GM23248 (cell line): ENCODE measurements around the gene DMAC2. TPM values are rescaled to one million over a fixed set of nuclear protein-coding genes. Genes with fewer than 3 reads are reported as not detected.
A peak's percentile ranks its signal among the peaks of the same experiment; 100 is the strongest.

ENCODE experiments used
- DNase-seq: peaks from one replicate; pipeline ENCODE4 v3.0.0-alpha.2; 2015
- H2AFZ ChIP-seq: fragments of 200-600 bp; sonication (generic); 2 replicates; pipeline ENCODE4 v1.6.1; 2016; ENCODE audit warnings: antibody characterized with exemption
- H3F3A ChIP-seq: fragments of 200-600 bp; sonication (generic); 2 replicates; pipeline ENCODE4 v1.6.1; 2016; ENCODE audit warnings: mild to moderate bottlenecking, antibody characterized with exemption, mixed run types; ENCODE audit not compliant: insufficient read depth
- H3K27ac ChIP-seq: fragments of 200-600 bp; sonication (generic); 2 replicates; pipeline ENCODE4 v1.5.1; 2016; ENCODE audit warnings: mild to moderate bottlenecking
- H3K27me3 ChIP-seq: fragments of 200-600 bp; sonication (generic); replicated peaks from 2 replicates; pipeline ENCODE4 v1.6.1; 2016; ENCODE audit warnings: mild to moderate bottlenecking; ENCODE audit not compliant: insufficient read depth
- H3K36me3 ChIP-seq: fragments of 200-600 bp; sonication (generic); 2 replicates; pipeline ENCODE4 v1.6.1; 2016; ENCODE audit warnings: low read depth, mild to moderate bottlenecking
- H3K4me1 ChIP-seq: fragments of 200-600 bp; sonication (generic); 2 replicates; pipeline ENCODE4 v1.6.1; 2016; ENCODE audit warnings: mild to moderate bottlenecking; ENCODE audit not compliant: insufficient read depth
- H3K4me2 ChIP-seq: fragments of 200-600 bp; sonication (generic); one replicate; pipeline ENCODE4 v1.6.1; 2016; ENCODE audit warnings: mild to moderate bottlenecking; ENCODE audit not compliant: unreplicated experiment
- H3K4me3 ChIP-seq: fragments of 200-600 bp; sonication (generic); 2 replicates; pipeline ENCODE4 v1.5.1; 2016; ENCODE audit warnings: mild to moderate bottlenecking
- H3K79me2 ChIP-seq: fragments of 200-600 bp; sonication (generic); 2 replicates; pipeline ENCODE4 v1.6.1; 2016; ENCODE audit warnings: mild to moderate bottlenecking; ENCODE audit not compliant: insufficient read depth
- H3K9ac ChIP-seq: fragments of 200-600 bp; sonication (generic); 2 replicates; pipeline ENCODE4 v1.6.1; 2016; ENCODE audit warnings: mild to moderate bottlenecking
- H3K9me2 ChIP-seq: fragments of 200-600 bp; sonication (generic); 2 replicates; pipeline ENCODE4 v1.6.1; 2016; ENCODE audit warnings: mixed run types, mild to moderate bottlenecking, moderate library complexity; ENCODE audit not compliant: insufficient read depth
- H3K9me3 ChIP-seq: fragments of 200-600 bp; sonication (generic); one replicate; pipeline ENCODE4 v1.6.1; 2017; ENCODE audit warnings: low read depth
- H4K20me1 ChIP-seq: fragments of 200-600 bp; sonication (generic); 2 replicates; pipeline ENCODE4 v1.6.0; 2016; ENCODE audit not compliant: insufficient read depth
- EZH2 ChIP-seq: fragments of 200-600 bp; sonication (generic); IDR thresholded peaks from 2 replicates; pipeline ENCODE4 v1.6.1; 2018; ENCODE audit warnings: antibody characterized with exemption, mild to moderate bottlenecking; ENCODE audit not compliant: insufficient read depth, poor library complexity, severe bottlenecking
- EZH2phosphoT487 ChIP-seq: fragments of 200-600 bp; sonication (generic); IDR thresholded peaks from 2 replicates; pipeline ENCODE4 v1.6.1; 2018; ENCODE audit warnings: antibody characterized with exemption, moderate library complexity, mild to moderate bottlenecking, low read depth; ENCODE audit not compliant: insufficient read depth
- WGBS, 2 experiments: methylation state at CpG; one replicate each; pipeline ENCODE4 v1.1.6; 2015 to 2017; ENCODE audit warnings: low lambda C conversion rate in 2 of 2, low coverage in 1 of 2; ENCODE audit errors: missing lambda C conversion rate in 2 of 2; 5-methylcytosine and 5-hydroxymethylcytosine counted together
- in situ Hi-C: fragments of 300-500 bp; cut with MboI; formaldehyde crosslinking; loops from 2 replicates; pipeline ENCODE4 v1.15.0; 2020
- polyA plus RNA-seq: library from polyadenylated mRNA; unstranded; fragments of >200 nt; fragmentation: Nextera tagmentation; extraction: Ambion mirVana; gene quantifications from 2 replicates; pipeline ENCODE4 v1.2.1, GENCODE V29; 2016
- total RNA-seq: library from RNA; depleted of rRNA; stranded (reverse); fragments of >200 nt; shearing (Covaris generic); gene quantifications from 2 replicates; pipeline ENCODE4 v1.2.3, GENCODE V29; 2014

DMAC2 gene
- total and polyA plus RNA-seq, 2 experiments from 2014 or later, result 49.2 to 52.9 TPM

DNA sequence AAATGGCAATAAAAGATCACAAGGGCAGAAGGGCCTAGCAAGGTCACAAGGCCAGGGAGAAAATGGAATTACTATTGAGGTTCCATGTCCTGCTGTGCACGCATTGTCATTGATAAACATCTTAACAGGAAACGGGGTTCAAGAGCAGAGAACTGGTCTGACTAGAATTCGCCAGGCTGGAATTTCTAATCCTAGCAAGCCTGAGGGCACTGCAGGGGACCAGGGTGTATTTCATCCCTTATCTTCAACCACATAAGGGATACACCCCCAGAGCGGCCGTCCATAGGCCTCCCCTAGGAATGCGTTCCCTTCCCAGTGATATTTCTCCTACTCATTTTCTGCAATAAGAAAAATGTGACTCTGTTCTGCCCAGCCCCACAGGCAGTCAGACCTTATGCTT is 22.8 kb upstream of the DMAC2 start:
- TF ChIP-seq EZH2phosphoT487, result no peak
- TF ChIP-seq EZH2, result no peak
- 37 to 50% methylated on average over 6 of the region's 6 CpGs for WGBS, 2 experiments
- Histone ChIP-seq H3K36me3 (no peaks in the 10 kb centered on the region), H3K27ac (no peak overlapping the region), H3K79me2 (no peaks in the 10 kb centered on the region), H4K20me1 (no peaks in the 10 kb centered on the region), H3K9ac (no peak overlapping the region), H3K9me3 (no peaks in the 10 kb centered on the region), H2AFZ (no peak overlapping the region), H3K4me3 (no peak overlapping the region), H3K4me2 (no peak overlapping the region), H3K27me3 (peaks cover 37% of the 10 kb centered on the region; the same call in 1 of the 2 replicates), H3K9me2 (no peaks in the 10 kb centered on the region), H3F3A (no peaks in the 10 kb centered on the region), H3K4me1 (no peaks in the 10 kb centered on the region)
- in situ Hi-C loops, result no loop called here
- DNase-seq, result no peak

DNA sequence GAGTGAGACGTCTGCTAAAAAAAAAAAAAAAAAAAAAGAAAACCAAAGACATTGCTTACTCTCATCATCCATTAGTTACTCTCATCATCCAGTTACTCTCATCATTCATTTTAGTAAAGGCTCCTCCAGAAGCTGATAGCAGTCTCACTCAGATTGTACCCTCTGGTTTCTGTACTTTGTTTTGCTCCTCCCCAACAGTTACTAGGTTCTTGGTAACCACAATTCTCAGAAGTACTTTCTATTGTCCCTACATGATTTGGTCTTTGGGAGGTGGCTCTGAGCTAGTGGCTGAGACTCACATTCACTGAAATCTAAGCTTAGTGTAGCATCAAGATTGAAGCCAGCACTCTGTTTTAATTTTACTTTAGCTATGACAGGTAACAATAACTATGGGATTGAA is 17.5 kb upstream of the DMAC2 start:
- no peak for TF ChIP-seq EZH2
- no peak for TF ChIP-seq EZH2phosphoT487
- no peaks in the 10 kb centered on the region for H3K9me3 ChIP-seq
- H3K9me2 ChIP-seq, result no peaks in the 10 kb centered on the region
- no peaks in the 10 kb centered on the region for H3K79me2 ChIP-seq
- no peak overlapping the region for H3K9ac ChIP-seq
- no peak overlapping the region for H3K27ac ChIP-seq
- in situ Hi-C loops, result loop anchor here (5.0 kb wide), 1 partner anchor 105 kb away; no protein-coding TSS in a partner anchor
- peaks cover 12% of the 10 kb centered on the region for H3K4me1 ChIP-seq
- 0 out of 2 replicates have a peak, but pooled peaks cover 6% of the 10 kb centered on the region for H3F3A ChIP-seq
- 0 to 8% methylated on average over 1 of the region's 1 CpG for WGBS, 2 experiments
- DNase-seq, result no peak
- no peak overlapping the region for H2AFZ ChIP-seq
- H3K36me3 ChIP-seq, result no peaks in the 10 kb centered on the region
- no peak overlapping the region for H3K4me3 ChIP-seq
- H3K27me3 ChIP-seq, result peaks cover 36% of the 10 kb centered on the region; the same call in 1 of the 2 replicates
- no peaks in the 10 kb centered on the region for H4K20me1 ChIP-seq
- no peak overlapping the region for H3K4me2 ChIP-seq

DNA sequence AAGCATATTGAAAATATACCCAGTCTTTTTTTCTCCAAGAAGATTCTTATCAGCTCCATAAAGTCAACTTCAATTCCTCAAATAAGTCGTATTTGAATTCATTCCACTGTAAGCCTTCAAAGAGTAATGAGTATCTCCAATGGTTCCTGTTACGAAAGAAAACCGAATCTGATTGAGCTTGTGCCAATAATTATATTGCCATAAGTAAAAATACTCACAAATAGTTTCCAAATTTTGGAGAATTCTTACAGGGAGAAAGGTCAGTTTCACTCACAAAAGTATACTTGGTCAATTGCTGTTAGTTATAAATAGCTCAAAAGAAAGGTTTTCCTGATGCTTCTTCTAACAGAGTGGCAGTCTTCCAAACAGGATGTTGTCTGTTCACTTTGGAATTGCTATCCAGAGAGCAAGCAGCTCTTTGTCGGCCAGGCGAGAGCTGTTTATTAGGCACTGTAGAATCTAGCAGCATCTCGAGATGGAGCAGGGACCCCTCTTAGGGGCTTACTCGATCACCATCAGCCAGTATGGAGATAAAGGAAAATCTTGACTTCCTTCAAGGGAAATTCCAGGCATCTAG is 16.7 kb upstream of the DMAC2 start:
- Histone ChIP-seq H3K4me2 (peak overlapping the region; percentile 29), H3K9me2 (no peaks in the 10 kb centered on the region), H3K27me3 (peaks cover 30% of the 10 kb centered on the region; the same call in 1 of the 2 replicates), H3F3A (0 out of 2 replicates have a peak, but pooled peaks cover 6% of the 10 kb centered on the region), H3K4me3 (0 out of 2 replicates have a peak overlapping the region, but pooled peaks have one; percentile 4), H3K36me3 (no peaks in the 10 kb centered on the region), H4K20me1 (no peaks in the 10 kb centered on the region), H3K79me2 (no peaks in the 10 kb centered on the region), H2AFZ (peak overlapping the region; percentile 40; the same call in 1 of the 2 replicates), H3K9ac (no peak overlapping the region), H3K27ac (no peak overlapping the region), H3K4me1 (peaks cover 12% of the 10 kb centered on the region), H3K9me3 (no peaks in the 10 kb centered on the region)
- TF ChIP-seq EZH2 (no peak), EZH2phosphoT487 (no peak)
- in situ Hi-C loops, result loop anchor here (5.0 kb wide), 1 partner anchor 106 kb away; no protein-coding TSS in a partner anchor
- 20 to 27% methylated on average over 7 of the region's 7 CpGs for WGBS, 2 experiments
- DNase-seq, result peak; percentile 86

DNA sequence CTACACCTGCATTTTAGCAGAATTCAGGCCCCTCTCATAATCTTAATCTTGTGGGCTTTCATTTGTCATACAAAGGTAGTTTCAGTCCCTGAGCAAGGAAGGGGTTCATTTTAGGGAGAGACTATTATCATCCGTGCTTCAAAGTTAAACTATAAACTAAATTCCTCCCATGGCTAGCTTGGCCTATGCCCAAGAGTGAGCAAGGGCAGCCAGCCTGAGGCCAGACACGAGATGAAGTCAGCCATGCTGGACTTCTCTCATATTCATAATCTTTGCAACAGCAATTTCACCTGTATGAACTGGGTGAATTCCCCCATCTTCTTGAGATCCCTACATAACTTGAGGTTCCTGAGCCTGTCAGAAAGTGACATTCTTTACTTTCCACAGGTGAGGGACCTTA is 16.2 kb upstream of the DMAC2 start:
- H4K20me1 ChIP-seq, result no peaks in the 10 kb centered on the region
- H3K4me3 ChIP-seq, result 0 out of 2 replicates have a peak overlapping the region, but pooled peaks have one; percentile 4
- TF ChIP-seq EZH2, result no peak
- TF ChIP-seq EZH2phosphoT487, result no peak
- peak; percentile 24 for DNase-seq
- no peaks in the 10 kb centered on the region for H3K9me2 ChIP-seq
- H3K9ac ChIP-seq, result no peak overlapping the region
- H3K27me3 ChIP-seq, result peaks cover 27% of the 10 kb centered on the region; the same call in 1 of the 2 replicates
- no peak overlapping the region for H3K4me2 ChIP-seq
- no peak overlapping the region for H3K27ac ChIP-seq
- no peaks in the 10 kb centered on the region for H3K79me2 ChIP-seq
- H3K4me1 ChIP-seq, result peaks cover 12% of the 10 kb centered on the region
- no peaks in the 10 kb centered on the region for H3K9me3 ChIP-seq
- H2AFZ ChIP-seq, result no peak overlapping the region
- in situ Hi-C loops, result loop anchor here (5.0 kb wide), 1 partner anchor 106 kb away; no protein-coding TSS in a partner anchor
- 0 out of 2 replicates have a peak, but pooled peaks cover 6% of the 10 kb centered on the region for H3F3A ChIP-seq
- no peaks in the 10 kb centered on the region for H3K36me3 ChIP-seq
- WGBS, 2 experiments, result 26 to 30% methylated on average over 2 of the region's 2 CpGs
